Epithelial cell of proximal tubule (primary cell): ENCODE measurements around the gene SLC6A6. TPM values are rescaled to one million over a fixed set of nuclear protein-coding genes. Genes with fewer than 3 reads are reported as not detected.

ENCODE experiments used
- DNase-seq: peaks from one replicate; pipeline ENCODE4 v3.0.0-alpha.2; 2011; ENCODE audit warnings: low read depth
- H3K4me3 ChIP-seq: 2 replicates; pipeline ENCODE4 v1.5.1; 2011; ENCODE audit warnings: low read depth, mild to moderate bottlenecking, low read length
- total RNA-seq: library from RNA; depleted of rRNA; stranded (reverse); fragments of >200 nt; gene quantifications from 2 replicates; pipeline ENCODE4 v1.2.3, GENCODE V29; 2015
- TF ChIP-seq, protein P1 (sequence below): conservative IDR thresholded peaks from 2 replicates; pipeline ENCODE4 v1.5.1; 2012; ENCODE audit warnings: low read depth, mild to moderate bottlenecking, low read length

SLC6A6 gene
- total RNA-seq, 1 donor from 2014 or later, result 27.9 TPM

DNA sequence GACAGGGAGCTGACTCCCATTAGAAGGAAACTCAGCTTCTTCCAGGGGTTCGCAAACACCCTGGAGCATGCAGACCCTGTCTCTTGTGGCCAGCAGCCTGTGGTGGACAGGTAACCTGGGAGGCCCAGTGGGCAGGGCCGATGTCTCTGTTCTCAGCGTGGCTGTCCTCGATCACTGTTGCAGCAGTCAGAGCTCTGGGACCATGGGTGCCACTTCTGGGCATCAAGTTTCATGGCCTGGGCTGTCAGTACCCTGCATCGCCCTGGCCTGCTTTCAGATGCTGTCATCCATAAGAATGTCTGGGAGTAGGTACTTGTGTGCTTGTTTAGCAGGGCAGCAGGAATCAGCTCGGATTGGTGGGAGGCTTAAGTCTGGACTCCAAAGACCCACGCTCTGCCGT is 54.4 kb downstream of the SLC6A6 start:
- no peak for DNase-seq
- H3K4me3 ChIP-seq, result no peak overlapping the region
- TF ChIP-seq, protein P1, sequence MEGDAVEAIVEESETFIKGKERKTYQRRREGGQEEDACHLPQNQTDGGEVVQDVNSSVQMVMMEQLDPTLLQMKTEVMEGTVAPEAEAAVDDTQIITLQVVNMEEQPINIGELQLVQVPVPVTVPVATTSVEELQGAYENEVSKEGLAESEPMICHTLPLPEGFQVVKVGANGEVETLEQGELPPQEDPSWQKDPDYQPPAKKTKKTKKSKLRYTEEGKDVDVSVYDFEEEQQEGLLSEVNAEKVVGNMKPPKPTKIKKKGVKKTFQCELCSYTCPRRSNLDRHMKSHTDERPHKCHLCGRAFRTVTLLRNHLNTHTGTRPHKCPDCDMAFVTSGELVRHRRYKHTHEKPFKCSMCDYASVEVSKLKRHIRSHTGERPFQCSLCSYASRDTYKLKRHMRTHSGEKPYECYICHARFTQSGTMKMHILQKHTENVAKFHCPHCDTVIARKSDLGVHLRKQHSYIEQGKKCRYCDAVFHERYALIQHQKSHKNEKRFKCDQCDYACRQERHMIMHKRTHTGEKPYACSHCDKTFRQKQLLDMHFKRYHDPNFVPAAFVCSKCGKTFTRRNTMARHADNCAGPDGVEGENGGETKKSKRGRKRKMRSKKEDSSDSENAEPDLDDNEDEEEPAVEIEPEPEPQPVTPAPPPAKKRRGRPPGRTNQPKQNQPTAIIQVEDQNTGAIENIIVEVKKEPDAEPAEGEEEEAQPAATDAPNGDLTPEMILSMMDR, result no peak

DNA sequence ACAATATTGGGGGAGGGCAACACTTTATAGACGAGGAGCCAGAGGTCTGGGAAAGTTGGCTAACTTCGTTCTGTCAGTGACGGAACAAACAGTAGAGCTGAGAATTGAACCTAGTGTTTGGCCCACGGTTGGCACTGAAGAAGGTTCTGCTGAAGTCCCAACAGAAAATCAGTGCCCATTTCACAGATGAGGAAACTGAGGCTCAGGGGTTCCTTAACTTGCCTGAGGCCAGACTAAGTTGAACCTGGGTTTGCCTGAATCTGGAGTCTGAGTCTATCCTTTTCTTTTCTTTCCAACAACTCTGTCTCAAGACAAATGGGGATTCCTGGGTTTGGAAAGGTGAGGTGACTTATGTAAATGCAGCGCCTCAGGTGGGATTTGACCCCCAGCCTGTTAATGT is 55.1 kb downstream of the SLC6A6 start:
- no peak for DNase-seq
- H3K4me3 ChIP-seq, result no peak overlapping the region
- TF ChIP-seq, protein P1, result no peak

DNA sequence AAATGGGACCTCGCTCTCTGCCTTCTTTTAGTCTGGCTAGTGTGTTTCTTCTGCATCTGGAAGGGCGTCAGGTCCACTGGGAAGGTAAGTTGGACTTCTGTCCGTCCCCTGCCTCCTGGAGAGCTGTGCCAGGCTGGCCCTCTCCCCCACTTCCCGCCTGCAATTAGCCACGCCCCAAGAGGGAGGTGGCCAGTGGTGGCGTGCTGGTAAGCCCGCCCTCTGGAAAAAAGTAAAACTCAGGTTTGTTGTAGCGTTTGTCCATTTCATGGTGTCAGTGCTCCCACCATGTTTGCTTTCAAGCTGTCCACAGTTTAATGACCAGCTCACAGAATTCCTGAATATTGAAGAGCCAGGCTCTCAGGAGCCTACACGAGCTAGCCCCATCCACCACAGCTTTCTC is 55.6 kb downstream of the SLC6A6 start:
- TF ChIP-seq, protein P1, result no peak
- H3K4me3 ChIP-seq, result no peak overlapping the region
- DNase-seq, result no peak

DNA sequence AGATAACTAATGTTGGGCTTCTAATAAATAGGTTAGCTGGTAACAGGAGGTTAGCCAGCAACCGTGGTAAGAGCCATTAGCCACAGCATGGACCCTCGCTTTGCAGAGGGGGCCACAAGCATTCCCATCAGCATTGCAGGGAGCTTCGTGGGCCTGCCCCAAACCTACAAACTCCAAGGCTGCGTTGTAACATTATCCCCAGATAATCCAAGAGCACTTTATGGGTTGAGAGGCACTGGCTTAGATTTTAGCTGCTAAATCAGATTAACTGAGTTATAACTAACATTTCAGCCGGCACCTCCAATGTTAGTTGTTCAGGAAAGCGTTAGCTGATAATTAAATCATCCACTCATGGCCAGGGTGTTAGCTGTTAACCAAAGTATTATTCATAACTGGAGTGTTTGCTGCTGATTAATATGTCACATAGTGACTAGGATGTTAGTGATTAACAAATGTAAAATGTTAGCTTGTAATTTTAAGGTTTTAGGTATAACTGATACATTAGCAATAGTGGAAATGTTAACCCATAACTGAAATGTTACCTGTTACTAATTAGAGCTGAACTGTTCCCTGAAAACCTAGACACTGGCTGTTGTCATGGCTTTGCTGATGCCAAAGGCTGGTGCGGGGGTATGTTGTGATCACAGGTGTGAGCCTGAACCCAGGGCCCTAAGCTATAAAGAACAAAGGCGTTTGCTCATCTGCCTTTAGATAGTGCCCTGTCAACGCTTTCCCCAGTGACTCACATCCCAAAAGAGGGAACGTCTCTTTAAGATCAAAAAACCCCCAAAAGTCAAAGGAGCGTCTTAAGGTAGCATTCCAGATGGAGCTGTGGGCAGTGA is 56.2 kb downstream of the SLC6A6 start:
- DNase-seq, result no peak
- TF ChIP-seq, protein P1, result no peak
- no peak overlapping the region for H3K4me3 ChIP-seq

DNA sequence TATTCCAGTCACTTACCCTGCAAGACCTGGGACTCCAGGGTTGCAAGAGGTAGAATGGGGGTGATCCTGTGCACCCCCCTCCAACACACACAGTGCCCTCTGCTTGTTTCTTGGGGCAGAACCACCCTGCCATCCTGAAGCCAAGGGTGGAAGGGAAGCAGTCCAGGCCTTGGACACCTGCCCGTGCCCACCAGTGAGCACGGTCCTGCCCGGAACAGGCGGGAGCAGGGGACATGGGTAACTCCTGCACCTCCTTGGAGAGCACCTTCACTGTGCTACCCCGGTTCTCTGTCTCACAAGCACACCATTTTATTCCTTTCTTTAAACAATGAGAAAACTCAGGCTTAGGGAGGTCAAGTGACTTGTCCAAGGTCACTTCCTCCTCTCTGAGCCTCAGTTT is 57.0 kb downstream of the SLC6A6 start:
- no peak overlapping the region for H3K4me3 ChIP-seq
- no peak for DNase-seq
- TF ChIP-seq, protein P1, result no peak

DNA sequence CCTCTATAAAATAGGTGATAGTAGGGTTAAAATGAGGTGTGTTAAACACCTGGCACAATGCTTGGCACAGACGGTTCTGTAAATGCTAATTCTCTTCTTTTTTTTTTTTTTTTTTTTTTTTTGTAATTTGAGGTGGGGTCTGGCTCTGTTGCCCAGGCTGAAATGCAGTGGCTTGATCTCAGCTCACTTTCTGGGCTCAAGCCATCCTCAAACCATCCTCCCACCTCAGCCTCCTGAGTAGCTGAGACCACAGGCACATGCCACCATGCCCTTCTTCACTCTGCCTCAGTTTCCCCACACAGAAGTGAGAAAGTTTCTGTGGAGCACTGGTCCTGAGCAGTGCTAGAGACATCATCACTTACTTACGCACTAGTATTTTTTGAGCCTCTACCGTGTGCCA is 57.4 kb downstream of the SLC6A6 start:
- no peak for DNase-seq
- TF ChIP-seq, protein P1, result no peak
- H3K4me3 ChIP-seq, result no peak overlapping the region

DNA sequence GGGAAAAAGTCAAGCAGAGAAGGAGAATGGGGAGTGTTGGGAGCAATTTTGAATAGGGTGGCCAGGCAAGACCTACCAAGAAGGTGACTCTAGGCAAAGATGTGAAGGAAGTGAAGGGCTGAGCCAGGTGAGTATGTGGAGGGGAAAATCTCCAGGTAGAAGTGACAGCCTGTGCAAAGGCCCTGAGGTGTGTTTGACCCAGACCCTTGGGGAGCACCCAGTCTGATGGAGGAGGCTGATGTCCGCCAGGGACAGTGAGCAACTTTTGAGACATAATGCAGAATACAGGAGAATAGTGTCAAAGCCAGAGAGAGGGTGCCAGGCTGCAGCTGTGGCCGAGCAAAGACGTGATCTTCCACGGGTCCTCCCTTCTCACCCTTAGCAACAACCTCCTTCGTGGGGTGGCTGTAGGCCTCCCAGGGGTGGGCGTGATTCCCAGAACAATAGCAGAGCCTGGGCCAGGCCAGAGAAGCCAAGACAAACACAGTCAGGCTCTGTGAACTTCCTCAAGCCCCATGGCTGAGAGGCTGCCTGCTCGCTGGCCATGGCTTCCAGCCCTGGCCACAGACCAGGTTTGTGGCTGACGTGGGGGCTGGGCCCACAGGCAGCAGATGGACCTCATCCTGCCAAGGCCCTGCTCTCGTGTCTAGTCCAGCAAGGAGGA is 58.1 kb downstream of the SLC6A6 start:
- TF ChIP-seq, protein P1, result no peak
- H3K4me3 ChIP-seq, result no peak overlapping the region
- peak; percentile 45 for DNase-seq
